CD4-positive, alpha-beta T cell (primary cell): Measurements from ENCODE around the gene SEC61A2. TPM values are rescaled to one million over a fixed set of nuclear protein-coding genes. Genes with fewer than 3 reads are reported as not detected.

Experiments
- ATAC-seq: fragments of 200-7000 bp; cut with Tn5 transposase; one replicate; pipeline ENCODE4 v1.10.0; 2022; ENCODE audit warnings: mild to moderate bottlenecking; ENCODE audit not compliant: poor library complexity
- CTCF ChIA-PET: fragments of 350-600 bp; sonication (Branson Sonifier 250); formaldehyde crosslinking; loops from one replicate; lab custom pipeline; 2021; ENCODE audit warnings: antibody characterized with exemption, inconsistent platforms; lab: Charles Lee
- POLR2A ChIA-PET: fragments of 350-600 bp; sonication (Branson Sonifier 250); formaldehyde crosslinking; loops from one replicate; lab custom pipeline; 2021; ENCODE audit warnings: antibody characterized with exemption, inconsistent platforms; lab: Charles Lee
- DNase-seq, 14 experiments: peaks; one replicate each; pipeline ENCODE4 v3.0.0-alpha.2; 2013 to 2020; ENCODE audit warnings: mixed read lengths in 2 of 14
- H3K27ac ChIP-seq, 2 donors: one replicate each; pipeline versions ENCODE4 v1.5.1 to v1.7.0; 2013; ENCODE audit warnings: low read length in 2 of 2, low read depth in 1 of 2, mild to moderate bottlenecking in 1 of 2
- H3K27me3 ChIP-seq, 2 experiments: 1 replicate in 1 of 2; 2 replicates in 1 of 2; pipeline versions ENCODE4 v1.6.1 to v1.7.0; 2013; ENCODE audit warnings: low read length in 2 of 2, control low read depth in 1 of 2, mild to moderate bottlenecking in 1 of 2, moderate library complexity in 1 of 2; ENCODE audit not compliant: insufficient read depth in 2 of 2, control insufficient read depth in 1 of 2
- H3K36me3 ChIP-seq: one replicate; pipeline ENCODE4 v1.6.1; 2013; ENCODE audit warnings: low read length, control low read depth; ENCODE audit not compliant: insufficient read depth
- H3K4me1 ChIP-seq: one replicate; pipeline ENCODE4 v1.6.1; 2013; ENCODE audit warnings: low read length, control low read depth; ENCODE audit not compliant: insufficient read depth
- H3K4me3 ChIP-seq: one replicate; pipeline ENCODE4 v1.5.1; 2013; ENCODE audit warnings: mild to moderate bottlenecking, low read length, moderate library complexity
- H3K9me3 ChIP-seq, 2 experiments: 1 replicate in 1 of 2; 2 replicates in 1 of 2; pipeline versions ENCODE4 v1.6.1 to v1.7.0; 2013; ENCODE audit warnings: low read length in 2 of 2, mild to moderate bottlenecking in 2 of 2, control low read depth in 1 of 2, moderate library complexity in 1 of 2; ENCODE audit not compliant: control insufficient read depth in 1 of 2, insufficient read depth in 1 of 2
- H3K27ac Mint-ChIP-seq: one replicate; pipeline ENCODE4 v1.8.0; 2020; ENCODE audit warnings: mixed read lengths
- H3K27me3 Mint-ChIP-seq: one replicate; pipeline ENCODE4 v1.8.0; 2021; ENCODE audit warnings: mixed read lengths
- H3K36me3 Mint-ChIP-seq: one replicate; pipeline ENCODE4 v1.8.0; 2021; ENCODE audit warnings: low read depth, mixed read lengths
- H3K4me1 Mint-ChIP-seq: one replicate; pipeline ENCODE4 v1.8.0; 2021; ENCODE audit warnings: low read depth, mixed read lengths
- H3K4me3 Mint-ChIP-seq: one replicate; pipeline ENCODE4 v1.8.0; 2020; ENCODE audit warnings: mild to moderate bottlenecking, mixed read lengths
- H3K9me3 Mint-ChIP-seq: one replicate; pipeline ENCODE4 v1.8.0; 2020; ENCODE audit warnings: mixed read lengths
- CTCF ChIP-seq: fragments of 200-600 bp; IDR thresholded peaks from one replicate; pipeline ENCODE4 v1.8.0; 2022; ENCODE audit warnings: antibody characterized with exemption, mild to moderate bottlenecking
- intact Hi-C, 2 experiments: fragments of 100-400 bp; cut with DNase I in 1 of 2; cut with micrococcal nuclease in 1 of 2; formaldehyde crosslinking; loops; one replicate each; pipeline versions ENCODE4 v1.15.1 to v1.9.0; 2023 to 2025; cut with DNase I, micrococcal nuclease
- total RNA-seq, 174 experiments: library from RNA in 2 of 174; stranded (reverse) in 2 of 174; gene quantifications; one replicate each; pipeline ENCODE4 v1.2.3 and lab custom pipeline; 2021 to 2026

SEC61A2 gene
- total RNA-seq, 2 experiments from 2014 or later = 9.9 to 10.8 TPM

GRCh38 chr10:12207114-12207513 lies 77.6 kb downstream of the SEC61A2 start:
- Mint-ChIP-seq H3K4me1 (peaks cover 29% of the 10 kb centered on the region), H3K27me3 (no peaks in the 10 kb centered on the region), H3K4me3 (no peak overlapping the region), H3K27ac (no peak overlapping the region), H3K9me3 (no peaks in the 10 kb centered on the region), H3K36me3 (peaks cover 89% of the 10 kb centered on the region)
- TF ChIP-seq CTCF = no peak
- H3K4me1 ChIP-seq = no peaks in the 10 kb centered on the region
- no peak overlapping the region for H3K4me3 ChIP-seq
- ATAC-seq (no peak), DNase-seq (no peak)
- H3K9me3 ChIP-seq = no peaks in the 10 kb centered on the region
- intact Hi-C loops = no loop called here
- peaks cover 74% of the 10 kb centered on the region for H3K36me3 ChIP-seq
- POLR2A ChIA-PET = no interaction called here
- H3K27ac ChIP-seq = no peak overlapping the region
- CTCF ChIA-PET = no interaction called here
- H3K27me3 ChIP-seq = no peaks in the 10 kb centered on the region

- Histone ChIP-seq H3K27ac (no peak overlapping the region), H3K27me3 (no peaks in the 10 kb centered on the region), H3K4me1 (no peaks in the 10 kb centered on the region), H3K36me3 (peaks cover 74% of the 10 kb centered on the region), H3K9me3 (no peaks in the 10 kb centered on the region), H3K4me3 (no peak overlapping the region)
- peaks cover 89% of the 10 kb centered on the region for H3K36me3 Mint-ChIP-seq
- peaks cover 31% of the 10 kb centered on the region for H3K4me1 Mint-ChIP-seq
- ChIA-PET POLR2A (no interaction called here), CTCF (interaction anchor here (1.4 kb wide), 1 partner anchor 13 kb away, joined by 3 read pairs; the partner anchor contains the start of genes CDC123 and NUDT5)
- no peak for TF ChIP-seq CTCF
- H3K27ac Mint-ChIP-seq = no peak overlapping the region
- intact Hi-C loops = no loop called here
- no peak overlapping the region for H3K4me3 Mint-ChIP-seq
- ATAC-seq (no peak), DNase-seq (no peak)
- no peaks in the 10 kb centered on the region for H3K9me3 Mint-ChIP-seq
- H3K27me3 Mint-ChIP-seq = no peaks in the 10 kb centered on the region
These were observed 79.0 kb downstream of the SEC61A2 start for GRCh38 chr10:12208460-12208859.

- no peak overlapping the region for H3K27ac ChIP-seq
- Mint-ChIP-seq H3K4me1 (peaks cover 44% of the 10 kb centered on the region), H3K36me3 (peaks cover 89% of the 10 kb centered on the region), H3K27me3 (no peaks in the 10 kb centered on the region), H3K9me3 (no peaks in the 10 kb centered on the region), H3K27ac (no peak overlapping the region), H3K4me3 (no peak overlapping the region)
- intact Hi-C loops = loop anchor here in 1 of 2 experiments (5.0 kb wide), 1 partner anchor 500 kb away; no protein-coding TSS in a partner anchor
- no peak overlapping the region for H3K4me3 ChIP-seq
- no peak for DNase-seq
- POLR2A ChIA-PET = no interaction called here
- H3K9me3 ChIP-seq = no peaks in the 10 kb centered on the region
- no peak for TF ChIP-seq CTCF
- H3K27me3 ChIP-seq = no peaks in the 10 kb centered on the region
- peaks cover 71% of the 10 kb centered on the region for H3K36me3 ChIP-seq
- no peak for ATAC-seq
- no peaks in the 10 kb centered on the region for H3K4me1 ChIP-seq
- CTCF ChIA-PET = interaction anchor here (1.4 kb wide), 1 partner anchor 17 kb away, joined by 3 read pairs; the partner anchor contains the start of genes CDC123 and NUDT5
These were observed 83.0 kb downstream of the SEC61A2 start for GRCh38 chr10:12212454-12212853.
